Neutrophil (primary cell): Measurements from ENCODE around the gene OLA1.

ENCODE experiments used
- H3K27ac ChIP-seq: fragments of 200-600 bp; sonication (generic); 2 replicates; pipeline ENCODE4 v1.5.1; 2016; ENCODE audit warnings: mild to moderate bottlenecking, moderate library complexity
- H3K27me3 ChIP-seq: fragments of 200-600 bp; sonication (generic); 2 replicates; pipeline ENCODE4 v1.6.0; 2016; ENCODE audit warnings: mild to moderate bottlenecking
- H3K36me3 ChIP-seq: fragments of 200-600 bp; sonication (generic); 2 replicates; pipeline ENCODE4 v1.5.1; 2017
- H3K4me1 ChIP-seq, 2 experiments: fragments of 200-600 bp in 1 of 2; sonication (generic) in 1 of 2; 1 replicate in 1 of 2; 2 replicates in 1 of 2; pipeline versions ENCODE4 v1.5.1 to v1.6.1; 2013 to 2016; ENCODE audit warnings: low read depth in 1 of 2, low read length in 1 of 2, mild to moderate bottlenecking in 1 of 2, moderate library complexity in 1 of 2; ENCODE audit not compliant: control insufficient read depth in 1 of 2, insufficient read depth in 1 of 2
- H3K4me3 ChIP-seq, 2 experiments: fragments of 200-600 bp in 1 of 2; sonication (generic) in 1 of 2; 1 replicate in 1 of 2; 2 replicates in 1 of 2; pipeline ENCODE4 v1.5.1; 2013 to 2016; ENCODE audit warnings: low read depth in 1 of 2, low read length in 1 of 2, mild to moderate bottlenecking in 1 of 2, moderate library complexity in 1 of 2
- H3K9me3 ChIP-seq: fragments of 200-600 bp; sonication (generic); 2 replicates; pipeline ENCODE4 v1.5.1; 2016
- CTCF ChIP-seq: fragments of 200-600 bp; sonication (generic); IDR thresholded peaks from 2 replicates; pipeline ENCODE4 v1.5.1; 2016; ENCODE audit warnings: antibody characterized with exemption

OLA1 gene

DNA sequence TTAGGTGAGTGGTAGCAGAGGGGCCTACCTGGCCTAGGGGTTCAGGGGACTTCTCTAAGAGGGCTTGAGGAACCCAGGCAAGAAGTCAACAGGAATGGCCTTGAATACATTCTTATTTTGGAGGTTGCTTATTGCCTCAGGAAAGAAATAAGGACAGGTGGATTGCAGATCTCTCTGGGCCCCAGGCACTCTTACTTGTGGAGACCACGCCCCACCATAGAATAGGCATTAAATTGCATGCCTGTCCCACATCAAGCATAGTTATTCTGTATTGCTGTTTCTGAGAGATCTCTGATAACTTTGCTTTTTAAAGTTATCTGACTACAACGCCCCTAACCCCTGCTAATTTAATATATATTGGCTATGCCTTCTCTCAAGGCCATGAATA is 215.2 kb downstream of the OLA1 start:
- H3K4me3 ChIP-seq: peak overlapping the region in 1 of 2 experiments; percentile 43
- no peaks in the 10 kb centered on the region for H3K9me3 ChIP-seq
- no peaks in the 10 kb centered on the region for H3K27me3 ChIP-seq
- peak overlapping the region; percentile 94 for H3K27ac ChIP-seq
- TF ChIP-seq CTCF: no peak
- H3K4me1 ChIP-seq: peaks cover 68 to 82% of the 10 kb centered on the region in 2 experiments
- H3K36me3 ChIP-seq: no peaks in the 10 kb centered on the region

DNA sequence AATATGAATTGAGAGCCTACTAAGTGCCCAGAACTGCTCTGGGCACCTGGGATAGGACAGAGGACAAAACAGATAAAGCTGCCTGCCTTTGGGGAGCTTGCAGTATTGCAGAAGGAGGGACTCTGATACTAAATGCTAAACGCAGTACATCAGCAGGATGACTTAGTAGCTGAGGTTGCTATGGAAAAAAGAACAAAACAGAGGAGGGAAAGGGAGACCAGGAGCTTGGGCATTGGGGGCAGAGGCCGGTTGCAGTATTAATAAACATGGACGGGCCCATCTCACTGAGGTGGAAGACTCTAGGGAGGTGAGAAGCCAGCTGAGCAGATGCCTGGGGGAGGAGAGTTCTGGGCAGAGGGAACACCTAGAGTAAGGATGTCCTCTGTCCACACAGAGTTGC is 217.1 kb downstream of the OLA1 start:
- no peak for TF ChIP-seq CTCF
- Histone ChIP-seq H3K9me3 (no peaks in the 10 kb centered on the region), H3K4me1 (peaks cover 64 to 82% of the 10 kb centered on the region in 2 experiments), H3K27ac (peak overlapping the region; percentile 94), H3K27me3 (no peaks in the 10 kb centered on the region), H3K4me3 (peak overlapping the region in 1 of 2 experiments; percentile 43), H3K36me3 (no peaks in the 10 kb centered on the region)

GRCh38 chr2:174028935-174029334 is 219.4 kb downstream of the OLA1 start:
- Histone ChIP-seq H3K27me3 (no peaks in the 10 kb centered on the region), H3K9me3 (no peaks in the 10 kb centered on the region), H3K27ac (no peak overlapping the region), H3K4me1 (peaks cover 76 to 83% of the 10 kb centered on the region in 2 experiments), H3K4me3 (no peak overlapping the region), H3K36me3 (no peaks in the 10 kb centered on the region)
- TF ChIP-seq CTCF: no peak

DNA sequence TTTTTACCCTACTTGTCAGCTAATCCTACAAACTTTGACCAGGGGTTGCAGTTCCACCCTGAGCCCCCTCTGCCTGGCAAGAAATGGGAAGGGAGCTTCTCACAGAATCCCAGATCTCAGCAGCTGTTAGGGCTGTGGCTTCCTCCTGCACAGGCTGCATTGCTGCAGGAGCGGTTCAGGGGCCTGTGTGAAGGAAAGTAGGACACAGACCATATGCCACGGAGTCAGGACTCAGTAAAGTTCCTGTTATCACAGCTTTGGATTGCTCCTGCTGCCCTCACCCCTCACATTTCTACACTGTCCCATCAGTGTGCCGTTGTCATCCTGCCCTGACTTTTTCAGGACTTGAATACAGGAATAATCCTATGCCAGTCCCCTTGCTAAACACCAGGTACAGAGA is 220.4 kb downstream of the OLA1 start:
- H3K27ac ChIP-seq: peak overlapping the region; percentile 61
- no peaks in the 10 kb centered on the region for H3K9me3 ChIP-seq
- TF ChIP-seq CTCF: no peak
- no peaks in the 10 kb centered on the region for H3K27me3 ChIP-seq
- H3K4me3 ChIP-seq: no peak overlapping the region
- no peaks in the 10 kb centered on the region for H3K36me3 ChIP-seq
- peaks cover 76 to 83% of the 10 kb centered on the region in 2 experiments for H3K4me1 ChIP-seq

- Histone ChIP-seq H3K4me1 (peaks cover 76 to 84% of the 10 kb centered on the region in 2 experiments), H3K27me3 (no peaks in the 10 kb centered on the region), H3K27ac (peak overlapping the region; percentile 98), H3K36me3 (no peaks in the 10 kb centered on the region), H3K9me3 (no peaks in the 10 kb centered on the region), H3K4me3 (peak overlapping the region in 1 of 2 experiments; percentile 51)
- no peak for TF ChIP-seq CTCF
These were observed 222.0 kb downstream of the OLA1 start for GRCh38 chr2:174026122-174026845.
